ENCODE data around the gene SLC22A2. TPM values are rescaled to one million over a fixed set of nuclear protein-coding genes. Genes with fewer than 3 reads are reported as not detected.
"Not testable (repeated sequence)": the region's sequence is repeated elsewhere in the genome, so short reads cannot be mapped to it uniquely, and the experiment has no call there.

SLC22A2 gene
- polyA plus RNA-seq, 1 donor, result 0.04 TPM

DNA sequence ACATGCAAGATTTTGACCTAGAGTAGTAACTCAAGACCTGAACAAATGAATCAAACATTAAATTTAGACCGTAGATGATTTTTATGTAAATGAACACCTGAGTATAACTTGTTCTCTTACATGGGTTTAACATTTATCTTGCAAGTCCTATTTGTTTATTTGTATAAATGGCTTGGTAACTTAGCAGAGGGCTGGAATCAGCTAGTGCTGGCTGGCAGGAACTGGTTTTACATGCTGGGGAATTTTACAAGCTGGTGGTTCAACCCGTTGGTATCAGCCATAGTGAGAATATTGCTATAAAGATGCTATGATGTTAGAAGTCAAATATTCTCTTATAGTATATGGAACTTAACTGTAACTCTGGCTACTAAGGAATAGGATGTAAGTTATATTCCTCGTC, 8.9 kb downstream of the SLC22A2 start:
- H3K27ac ChIP-seq (ENCODE audit: low read length), result no peak overlapping the region
- no peaks in the 10 kb centered on the region for H3K27me3 ChIP-seq (ENCODE audit: control insufficient read depth, insufficient read depth, low read length)
- no peak overlapping the region for H3K4me3 ChIP-seq (ENCODE audit: low read length)
- no peak for DNase-seq
- WGBS (ENCODE audit: insufficient coverage, low lambda C conversion rate), result 60% methylated on average over 1 of the region's 3 CpGs
- peaks cover 9% of the 10 kb centered on the region for H3K4me1 ChIP-seq (ENCODE audit: control insufficient read depth, insufficient read depth, low read length)
- no peaks in the 10 kb centered on the region for H3K36me3 ChIP-seq (ENCODE audit: control insufficient read depth, insufficient read depth, low read length)
- no peaks in the 10 kb centered on the region for H3K9me3 ChIP-seq (ENCODE audit: control insufficient read depth, low read depth, low read length)

GRCh38 chr6:160248538-160248937, 10.1 kb downstream of the SLC22A2 start:
- no peak overlapping the region for H3K4me3 ChIP-seq (ENCODE audit: low read length)
- no peaks in the 10 kb centered on the region for H3K27me3 ChIP-seq (ENCODE audit: control insufficient read depth, insufficient read depth, low read length)
- H3K9me3 ChIP-seq (ENCODE audit: control insufficient read depth, low read depth, low read length), result no peaks in the 10 kb centered on the region
- no peaks in the 10 kb centered on the region for H3K4me1 ChIP-seq (ENCODE audit: control insufficient read depth, insufficient read depth, low read length)
- DNase-seq, result no peak
- no peak overlapping the region for H3K27ac ChIP-seq (ENCODE audit: low read length)
- 100% methylated on average over 1 of the region's 1 CpG for WGBS (ENCODE audit: insufficient coverage, low lambda C conversion rate)
- no peaks in the 10 kb centered on the region for H3K36me3 ChIP-seq (ENCODE audit: control insufficient read depth, insufficient read depth, low read length)

DNA sequence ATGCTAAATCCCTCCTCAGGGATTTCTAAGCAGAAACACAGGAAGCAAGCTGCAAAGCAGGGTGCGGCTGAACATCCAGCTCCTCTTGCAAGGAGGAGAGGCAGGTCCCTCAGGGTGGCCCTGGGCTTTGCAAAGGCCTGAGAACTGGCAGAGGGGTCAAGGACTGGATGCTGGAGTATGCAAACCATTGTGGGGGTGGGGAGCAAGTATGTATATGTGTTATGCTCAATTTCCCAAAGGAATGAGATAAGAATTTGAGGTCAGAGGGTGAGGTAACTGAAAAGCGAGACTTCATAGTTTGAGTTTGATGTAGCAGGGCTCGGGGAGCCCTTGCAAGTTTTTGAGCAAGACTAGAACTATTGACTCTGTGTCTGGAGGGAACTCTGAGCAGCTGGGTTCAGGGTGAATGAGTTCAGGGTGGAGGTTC, 11.2 kb downstream of the SLC22A2 start:
- WGBS (ENCODE audit: insufficient coverage, low lambda C conversion rate), result 100% methylated on average over 1 of the region's 3 CpGs
- Histone ChIP-seq H3K9me3 (ENCODE audit: control insufficient read depth, low read depth, low read length) (no peaks in the 10 kb centered on the region), H3K4me3 (ENCODE audit: low read length) (no peak overlapping the region), H3K4me1 (ENCODE audit: control insufficient read depth, insufficient read depth, low read length) (no peaks in the 10 kb centered on the region), H3K27ac (ENCODE audit: low read length) (no peak overlapping the region), H3K27me3 (ENCODE audit: control insufficient read depth, insufficient read depth, low read length) (no peaks in the 10 kb centered on the region), H3K36me3 (ENCODE audit: control insufficient read depth, insufficient read depth, low read length) (no peaks in the 10 kb centered on the region)
- DNase-seq, result peak in 1 of 2 donors; percentile 38

- H3K27me3 ChIP-seq (ENCODE audit: control insufficient read depth, insufficient read depth, low read length), result no peaks in the 10 kb centered on the region
- peaks cover 19% of the 10 kb centered on the region for H3K4me1 ChIP-seq (ENCODE audit: control insufficient read depth, insufficient read depth, low read length)
- H3K36me3 ChIP-seq (ENCODE audit: control insufficient read depth, insufficient read depth, low read length), result no peaks in the 10 kb centered on the region
- DNase-seq, result no peak
- no CpG with 5 or more reads among the region's 1 CpG for WGBS (ENCODE audit: insufficient coverage, low lambda C conversion rate)
- H3K9me3 ChIP-seq (ENCODE audit: control insufficient read depth, low read depth, low read length), result no peaks in the 10 kb centered on the region
- H3K4me3 ChIP-seq (ENCODE audit: low read length), result no peak overlapping the region
- H3K27ac ChIP-seq (ENCODE audit: low read length), result no peak overlapping the region
Observed at GRCh38 chr6:160240691-160241084, 17.9 kb downstream of the SLC22A2 start.

- Histone ChIP-seq H3K4me3 (ENCODE audit: low read length) (no peak overlapping the region), H3K4me1 (ENCODE audit: control insufficient read depth, insufficient read depth, low read length) (peaks cover 19% of the 10 kb centered on the region), H3K27me3 (ENCODE audit: control insufficient read depth, insufficient read depth, low read length) (no peaks in the 10 kb centered on the region), H3K9me3 (ENCODE audit: control insufficient read depth, low read depth, low read length) (no peaks in the 10 kb centered on the region), H3K27ac (ENCODE audit: low read length) (peak overlapping the region; percentile 92), H3K36me3 (ENCODE audit: control insufficient read depth, insufficient read depth, low read length) (no peaks in the 10 kb centered on the region)
- no peak for DNase-seq
- 100% methylated on average over 2 of the region's 4 CpGs for WGBS (ENCODE audit: insufficient coverage, low lambda C conversion rate)
Observed at GRCh38 chr6:160239929-160240690, 18.5 kb downstream of the SLC22A2 start.

DNA sequence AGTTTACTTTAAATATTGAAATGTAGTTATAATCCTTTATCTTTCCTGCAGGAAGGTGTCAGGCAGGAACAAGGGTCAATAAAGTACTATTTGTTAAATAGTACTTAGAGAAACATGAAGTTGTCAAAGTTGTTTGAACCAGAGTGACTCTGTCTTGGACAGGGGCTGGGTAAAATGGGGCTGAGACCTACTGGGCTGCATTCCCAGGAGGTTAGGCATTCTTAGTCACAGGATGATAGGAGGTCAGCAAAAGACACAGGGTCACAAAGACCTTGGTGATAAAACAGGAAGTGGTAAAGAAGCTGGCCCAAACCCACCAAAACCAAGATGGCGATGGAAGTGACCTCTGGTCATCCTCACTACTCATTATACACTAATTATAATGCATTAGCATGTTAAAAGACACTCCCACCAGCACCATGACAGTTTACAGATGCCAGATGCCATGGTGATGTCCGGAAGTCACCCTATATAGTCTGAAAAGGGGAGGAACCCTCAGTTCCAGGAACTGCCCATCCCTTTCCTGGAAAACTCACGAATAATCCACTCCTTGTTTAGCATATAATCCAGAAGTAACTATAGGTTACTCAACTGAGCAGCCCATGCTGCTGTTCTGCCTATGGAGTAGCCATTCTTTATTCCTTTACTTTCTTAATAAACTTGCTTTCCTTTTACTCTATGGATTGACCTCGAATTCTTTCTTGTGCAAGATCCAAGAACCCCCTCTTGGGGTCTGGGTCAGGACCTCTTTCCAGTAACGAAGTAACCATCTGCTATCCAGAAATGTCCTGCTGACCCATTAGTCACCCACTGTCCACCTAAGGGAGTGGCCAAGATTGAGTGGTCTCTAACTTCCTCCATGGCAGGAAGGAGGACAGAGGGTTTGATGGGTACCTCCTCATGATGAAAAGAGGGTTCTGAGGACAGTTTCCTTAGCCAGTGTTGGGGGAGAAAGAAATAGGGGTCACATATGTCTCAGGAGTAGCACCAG, 19.6 kb downstream of the SLC22A2 start:
- Histone ChIP-seq H3K4me1 (ENCODE audit: control insufficient read depth, insufficient read depth, low read length) (peaks cover 19% of the 10 kb centered on the region), H3K36me3 (ENCODE audit: control insufficient read depth, insufficient read depth, low read length) (no peaks in the 10 kb centered on the region), H3K9me3 (ENCODE audit: control insufficient read depth, low read depth, low read length) (no peaks in the 10 kb centered on the region), H3K27me3 (ENCODE audit: control insufficient read depth, insufficient read depth, low read length) (no peaks in the 10 kb centered on the region), H3K27ac (ENCODE audit: low read length) (peak overlapping the region; percentile 92), H3K4me3 (ENCODE audit: low read length) (no peak overlapping the region)
- no CpG with 5 or more reads among the region's 5 CpGs for WGBS (ENCODE audit: insufficient coverage, low lambda C conversion rate)
- DNase-seq, result peak in 1 of 2 donors; percentile 82

- Histone ChIP-seq H3K9me3 (ENCODE audit: control insufficient read depth, low read depth, low read length) (no peaks in the 10 kb centered on the region), H3K36me3 (ENCODE audit: control insufficient read depth, insufficient read depth, low read length) (no peaks in the 10 kb centered on the region), H3K4me3 (ENCODE audit: low read length) (no peak overlapping the region), H3K4me1 (ENCODE audit: control insufficient read depth, insufficient read depth, low read length) (peaks cover 19% of the 10 kb centered on the region), H3K27ac (ENCODE audit: low read length) (peak overlapping the region; percentile 92), H3K27me3 (ENCODE audit: control insufficient read depth, insufficient read depth, low read length) (no peaks in the 10 kb centered on the region)
- peak in 1 of 2 donors; percentile 72 for DNase-seq
- WGBS (ENCODE audit: insufficient coverage, low lambda C conversion rate), result 30% methylated on average over 1 of the region's 2 CpGs
Observed at GRCh38 chr6:160238278-160238711, 20.3 kb downstream of the SLC22A2 start.

- H3K4me3 ChIP-seq (ENCODE audit: low read length); H3K9me3 ChIP-seq (ENCODE audit: control insufficient read depth, low read depth, low read length); H3K27me3 ChIP-seq (ENCODE audit: control insufficient read depth, insufficient read depth, low read length); H3K36me3 ChIP-seq (ENCODE audit: control insufficient read depth, insufficient read depth, low read length): not testable (repeated sequence)
- WGBS (ENCODE audit: insufficient coverage, low lambda C conversion rate), result no CpG with 5 or more reads among the region's 2 CpGs
- Histone ChIP-seq H3K4me1 (ENCODE audit: control insufficient read depth, insufficient read depth, low read length) (peaks cover 19% of the 10 kb centered on the region), H3K27ac (ENCODE audit: low read length) (peak overlapping the region; percentile 92)
- DNase-seq, result peak in 1 of 2 donors; percentile 39
Observed at GRCh38 chr6:160237597-160238275, 20.9 kb downstream of the SLC22A2 start.

DNA sequence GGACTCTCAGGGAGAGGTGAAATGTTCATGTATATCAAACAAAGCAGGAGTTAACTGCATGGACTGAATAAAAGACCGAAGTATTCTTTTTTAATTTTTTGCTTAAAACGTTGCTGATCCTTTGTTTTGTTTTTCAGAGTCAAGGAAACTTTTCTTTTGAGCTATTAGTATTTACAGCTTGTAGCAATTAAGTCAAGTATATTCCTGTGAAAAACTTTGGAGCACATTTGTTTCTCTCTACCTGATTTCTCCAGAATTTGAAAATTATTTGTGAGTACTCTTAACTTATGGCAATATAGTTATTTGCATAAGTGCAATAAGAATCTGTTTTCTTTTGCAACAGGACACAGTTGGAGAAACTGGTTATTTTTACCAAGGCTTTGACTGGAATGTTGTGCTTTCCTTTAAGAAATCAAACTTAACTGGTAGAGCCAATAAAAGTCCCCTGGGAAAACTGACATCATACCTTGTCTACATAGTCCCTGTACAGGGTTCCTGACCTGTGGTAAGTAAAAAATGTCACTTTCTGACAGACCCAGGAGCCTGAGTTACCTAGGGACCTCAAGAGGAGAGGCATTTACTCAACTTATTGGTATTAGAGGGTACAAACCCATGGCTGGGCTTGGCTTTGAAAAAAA, 22.3 kb downstream of the SLC22A2 start:
- WGBS (ENCODE audit: insufficient coverage, low lambda C conversion rate), result 85% methylated on average over 2 of the region's 2 CpGs
- not testable (repeated sequence) for H3K27ac ChIP-seq (ENCODE audit: low read length); H3K27me3 ChIP-seq (ENCODE audit: control insufficient read depth, insufficient read depth, low read length); H3K9me3 ChIP-seq (ENCODE audit: control insufficient read depth, low read depth, low read length); H3K4me3 ChIP-seq (ENCODE audit: low read length); DNase-seq; H3K36me3 ChIP-seq (ENCODE audit: control insufficient read depth, insufficient read depth, low read length)
- peaks cover 19% of the 10 kb centered on the region for H3K4me1 ChIP-seq (ENCODE audit: control insufficient read depth, insufficient read depth, low read length)

All from large intestine (tissue), 3 donors.